Smooth muscle cell (in vitro differentiated cells): ENCODE data around the gene TNFRSF6B. TPM values are rescaled to one million over a fixed set of nuclear protein-coding genes. Genes with fewer than 3 reads are reported as not detected.
A peak's percentile ranks its signal among the peaks of the same experiment; 100 is the strongest.

Experiments used
- DNase-seq: peaks from one replicate; lab custom pipeline; 2025; ENCODE audit not compliant: unreplicated experiment; lab: John Stamatoyannopoulos, UW
- H2AFZ ChIP-seq: fragments of 200-600 bp; sonication (generic); 2 replicates; pipeline ENCODE4 v1.6.0; 2016; ENCODE audit warnings: antibody characterized with exemption, low read depth, mild to moderate bottlenecking
- H3F3A ChIP-seq: fragments of 200-600 bp; sonication (generic); 2 replicates; pipeline ENCODE4 v1.6.0; 2017; ENCODE audit warnings: antibody characterized with exemption, low read depth
- H3K27ac ChIP-seq: fragments of 200-600 bp; sonication (generic); 2 replicates; pipeline ENCODE4 v1.5.1; 2016; ENCODE audit warnings: low read depth, mild to moderate bottlenecking
- H3K27me3 ChIP-seq: fragments of 200-600 bp; sonication (generic); 2 replicates; pipeline ENCODE4 v1.6.1; 2016; ENCODE audit warnings: low read depth, mild to moderate bottlenecking
- H3K36me3 ChIP-seq: fragments of 200-600 bp; sonication (generic); 2 replicates; pipeline ENCODE4 v1.5.1; 2016; ENCODE audit warnings: low read depth
- H3K4me1 ChIP-seq: fragments of 200-600 bp; sonication (generic); 2 replicates; pipeline ENCODE4 v1.5.1; 2016; ENCODE audit warnings: low read depth
- H3K4me2 ChIP-seq: fragments of 200-600 bp; sonication (generic); 2 replicates; pipeline ENCODE4 v1.6.0; 2016; ENCODE audit warnings: mild to moderate bottlenecking
- H3K4me3 ChIP-seq: fragments of 200-600 bp; sonication (generic); 2 replicates; pipeline ENCODE4 v1.5.1; 2016; ENCODE audit warnings: mild to moderate bottlenecking
- H3K79me2 ChIP-seq: fragments of 200-600 bp; sonication (generic); 2 replicates; pipeline ENCODE4 v1.6.0; 2016; ENCODE audit warnings: low read depth, mild to moderate bottlenecking
- H3K9ac ChIP-seq: fragments of 200-600 bp; sonication (generic); 2 replicates; pipeline ENCODE4 v1.6.0; 2016; ENCODE audit warnings: low read depth
- H3K9me3 ChIP-seq: fragments of 200-600 bp; sonication (generic); replicated peaks from 2 replicates; pipeline ENCODE4 v1.5.1; 2016; ENCODE audit warnings: low read depth
- H4K20me1 ChIP-seq: fragments of 200-600 bp; sonication (generic); 2 replicates; pipeline ENCODE4 v1.6.0; 2016; ENCODE audit warnings: low read depth
- WGBS: methylation state at CpG from one replicate; pipeline ENCODE4 v1.1.7; 2016; ENCODE audit warnings: low lambda C conversion rate; 5-methylcytosine and 5-hydroxymethylcytosine counted together
- polyA plus RNA-seq: library from polyadenylated mRNA; unstranded; fragments of >200 nt; fragmentation: Nextera tagmentation; extraction: Ambion mirVana; gene quantifications from 2 replicates; pipeline ENCODE4 v1.2.1, GENCODE V29; 2016
- total RNA-seq: library from RNA; depleted of rRNA; stranded (reverse); fragments of >200 nt; gene quantifications from 2 replicates; pipeline ENCODE4 v1.2.3, GENCODE V29; 2014
- TF ChIP-seq, protein P1 (sequence below): fragments of 200-600 bp; sonication (generic); IDR thresholded peaks from 2 replicates; pipeline ENCODE4 v1.5.1; 2017; ENCODE audit warnings: borderline replicate concordance, mild to moderate bottlenecking, antibody characterized with exemption; ENCODE audit not compliant: insufficient read depth, poor library complexity, severe bottlenecking

Gene TNFRSF6B
- total and polyA plus RNA-seq, 2 experiments from 2014 or later: 13.1 to 17.1 TPM

DNA sequence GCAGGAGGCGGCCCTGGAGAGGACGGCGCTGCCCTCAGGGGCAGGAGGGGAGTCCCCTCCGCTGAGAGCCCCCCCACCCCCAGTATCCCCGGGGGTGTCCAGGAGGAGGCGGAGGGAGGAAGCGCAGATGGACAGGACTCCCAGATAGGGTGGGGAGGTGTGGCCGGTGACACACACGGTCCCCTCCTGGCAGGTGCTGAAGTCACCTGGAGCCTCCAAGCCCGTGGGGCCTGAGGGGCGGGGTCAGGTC lies 44.6 kb upstream of the TNFRSF6B start:
- no peaks in the 10 kb centered on the region for H3K9me3 ChIP-seq
- no peaks in the 10 kb centered on the region for H3K27me3 ChIP-seq
- peak overlapping the region; percentile 94 for H3K4me2 ChIP-seq
- peaks cover 13% of the 10 kb centered on the region for H4K20me1 ChIP-seq
- no peak for DNase-seq
- H3F3A ChIP-seq: no peaks in the 10 kb centered on the region
- H2AFZ ChIP-seq: no peak overlapping the region
- no peaks in the 10 kb centered on the region for H3K79me2 ChIP-seq
- peak overlapping the region; percentile 58 for H3K4me3 ChIP-seq
- WGBS: 38% methylated on average over 7 of the region's 11 CpGs
- no peak overlapping the region for H3K9ac ChIP-seq
- no peaks in the 10 kb centered on the region for H3K4me1 ChIP-seq
- no peak overlapping the region for H3K27ac ChIP-seq
- H3K36me3 ChIP-seq: no peaks in the 10 kb centered on the region
- TF ChIP-seq, protein P1, sequence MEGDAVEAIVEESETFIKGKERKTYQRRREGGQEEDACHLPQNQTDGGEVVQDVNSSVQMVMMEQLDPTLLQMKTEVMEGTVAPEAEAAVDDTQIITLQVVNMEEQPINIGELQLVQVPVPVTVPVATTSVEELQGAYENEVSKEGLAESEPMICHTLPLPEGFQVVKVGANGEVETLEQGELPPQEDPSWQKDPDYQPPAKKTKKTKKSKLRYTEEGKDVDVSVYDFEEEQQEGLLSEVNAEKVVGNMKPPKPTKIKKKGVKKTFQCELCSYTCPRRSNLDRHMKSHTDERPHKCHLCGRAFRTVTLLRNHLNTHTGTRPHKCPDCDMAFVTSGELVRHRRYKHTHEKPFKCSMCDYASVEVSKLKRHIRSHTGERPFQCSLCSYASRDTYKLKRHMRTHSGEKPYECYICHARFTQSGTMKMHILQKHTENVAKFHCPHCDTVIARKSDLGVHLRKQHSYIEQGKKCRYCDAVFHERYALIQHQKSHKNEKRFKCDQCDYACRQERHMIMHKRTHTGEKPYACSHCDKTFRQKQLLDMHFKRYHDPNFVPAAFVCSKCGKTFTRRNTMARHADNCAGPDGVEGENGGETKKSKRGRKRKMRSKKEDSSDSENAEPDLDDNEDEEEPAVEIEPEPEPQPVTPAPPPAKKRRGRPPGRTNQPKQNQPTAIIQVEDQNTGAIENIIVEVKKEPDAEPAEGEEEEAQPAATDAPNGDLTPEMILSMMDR: no peak

DNA sequence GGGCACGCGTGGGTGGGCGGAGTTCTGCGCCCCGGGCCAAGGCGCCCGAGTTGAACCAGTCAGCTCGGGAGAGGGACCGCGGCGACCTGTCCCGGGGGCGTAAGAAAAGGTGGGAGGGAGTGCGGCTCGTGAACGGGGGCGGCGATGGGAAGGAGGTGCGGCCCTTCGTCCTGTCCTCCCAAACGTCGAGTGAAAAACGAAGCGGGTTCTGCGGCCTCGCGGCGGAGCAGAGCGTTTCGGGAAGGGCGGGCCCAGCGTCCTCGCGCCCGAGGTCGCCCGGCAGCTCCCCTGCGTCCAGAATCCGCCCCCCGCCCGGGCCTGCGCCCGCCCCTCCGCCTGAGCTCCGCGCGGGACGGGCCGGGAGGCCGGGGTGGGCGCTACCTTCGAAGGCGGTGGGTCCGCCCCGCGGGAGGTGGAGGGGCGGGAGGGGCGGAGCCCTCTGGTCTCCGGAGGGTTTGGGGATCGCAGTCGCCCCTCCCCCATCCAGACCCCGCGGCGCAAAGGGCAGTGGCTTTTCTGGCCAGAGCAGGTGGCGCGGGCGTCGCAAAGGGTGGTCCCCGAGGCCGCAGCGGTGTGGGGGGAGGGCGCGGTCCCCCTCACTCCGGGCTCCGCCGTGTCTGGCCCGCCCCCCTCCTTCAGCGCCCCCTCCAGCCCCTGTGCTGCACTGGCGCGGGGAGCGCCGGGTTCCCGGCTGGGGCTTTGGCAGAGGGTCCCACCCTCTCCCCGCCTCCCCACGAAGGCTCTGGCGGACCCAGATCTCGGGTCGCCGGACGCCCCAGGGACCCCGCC lies 44.1 kb upstream of the TNFRSF6B start:
- WGBS: no CpG with 5 or more reads among the region's 91 CpGs
- Histone ChIP-seq H3K9me3 (no peaks in the 10 kb centered on the region), H2AFZ (peak overlapping the region; percentile 6), H4K20me1 (peaks cover 13% of the 10 kb centered on the region), H3K27ac (no peak overlapping the region), H3K27me3 (no peaks in the 10 kb centered on the region), H3K79me2 (no peaks in the 10 kb centered on the region), H3F3A (no peaks in the 10 kb centered on the region), H3K4me1 (no peaks in the 10 kb centered on the region), H3K9ac (no peak overlapping the region), H3K4me2 (peak overlapping the region; percentile 94), H3K36me3 (no peaks in the 10 kb centered on the region), H3K4me3 (peak overlapping the region; percentile 58)
- TF ChIP-seq, protein P1: no peak
- DNase-seq: no peak

DNA sequence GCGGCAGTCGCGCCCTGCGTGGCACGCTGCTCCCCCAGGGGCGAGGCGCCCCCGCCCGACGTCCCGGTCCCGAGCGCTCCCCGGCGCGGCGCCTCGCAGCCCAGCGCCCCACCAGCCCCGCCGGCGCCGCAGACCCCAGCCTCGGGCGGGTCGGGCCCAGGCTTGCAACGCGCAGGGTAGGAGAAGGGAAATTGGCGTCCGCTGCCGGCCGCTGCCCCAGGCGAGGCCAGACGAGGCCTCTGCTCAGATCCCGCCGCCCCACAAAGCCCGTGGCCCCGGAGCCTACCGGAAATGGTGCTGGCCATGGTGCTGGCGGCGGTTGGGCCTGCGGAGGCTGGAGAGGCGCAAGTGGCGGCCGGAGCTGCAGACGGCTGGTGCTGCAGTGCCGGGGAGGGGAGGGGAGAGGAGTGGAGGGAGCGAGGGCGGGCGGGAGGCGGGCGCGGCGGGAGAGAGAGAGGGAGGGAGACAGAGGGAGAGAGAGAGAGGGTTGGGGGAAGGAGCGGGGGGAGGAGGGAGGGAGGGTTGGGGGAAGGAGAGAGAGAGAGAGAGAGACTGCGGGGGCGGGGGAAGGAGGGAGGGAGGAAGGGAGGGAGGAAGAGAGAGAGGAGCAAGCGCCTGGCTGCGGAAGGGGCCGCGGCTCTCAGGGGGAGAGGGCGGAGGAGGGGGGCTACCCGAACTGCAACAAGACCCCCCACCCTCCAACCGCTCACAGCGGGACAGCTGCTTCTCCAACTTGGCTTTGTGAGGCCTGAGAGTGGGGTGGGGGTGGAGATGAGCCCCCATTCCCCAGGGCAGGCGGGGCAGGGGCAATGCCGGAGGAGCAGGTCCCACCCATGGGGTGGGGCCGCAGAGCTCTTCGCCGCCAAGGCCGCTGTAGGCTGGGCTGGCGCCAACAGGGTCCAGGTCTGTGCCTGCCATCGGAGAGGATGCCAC lies 43.1 kb upstream of the TNFRSF6B start, which contains the start of gene STMN3:
Gene STMN3, minus strand, starts transcription at position 384 of the 933 bp plus-strand sequence. Its CDS starts 79 bp downstream, at position 305.
- Histone ChIP-seq H3K79me2 (no peaks in the 10 kb centered on the region), H3K4me2 (peak within 1 kb of the TSS; percentile 94), H3K4me1 (peaks cover 4% of the 10 kb centered on the region), H3F3A (no peaks in the 10 kb centered on the region), H3K9ac (no peak within 1 kb of the TSS), H4K20me1 (peaks cover 13% of the 10 kb centered on the region), H2AFZ (peak within 1 kb of the TSS; percentile 6), H3K4me3 (peak within 1 kb of the TSS; percentile 58), H3K9me3 (no peaks in the 10 kb centered on the region), H3K36me3 (no peaks in the 10 kb centered on the region), H3K27ac (no peak within 1 kb of the TSS), H3K27me3 (no peaks in the 10 kb centered on the region)
- DNase-seq: peak; percentile 76
- TF ChIP-seq, protein P1: no peak
- under 1% methylated on average over 25 of the region's 73 CpGs for WGBS
